IMR-90 (cell line): Measurements from ENCODE around the gene APCDD1. TPM values are rescaled to one million over a fixed set of nuclear protein-coding genes. Genes with fewer than 3 reads are reported as not detected.
"Not testable (repeated sequence)": the region's sequence is repeated elsewhere in the genome, so short reads cannot be mapped to it uniquely, and the experiment has no call there.

Source experiments
- ATAC-seq: fragments of 200-7000 bp; cut with Tn5 transposase; 2 replicates; pipeline ENCODE4 v1.9.1; 2020; ENCODE audit warnings: low read depth, mild to moderate bottlenecking, moderate library complexity
- BruUV-seq: library from RNA; stranded (reverse); fragments of 400-500 nt; replicated peaks from 2 replicates; lab custom pipeline; 2021; lab: Mats Ljungman, UMichigan
- CTCF ChIA-PET: fragments of 300-600 bp; formaldehyde crosslinking; extraction: SDS; loops from one replicate; lab custom pipeline; 2021; ENCODE audit warnings: antibody characterized with exemption; lab: Yijun Ruan, JAX
- POLR2A ChIA-PET: fragments of 300-600 bp; sonication (Branson Sonifier 250); formaldehyde crosslinking; loops from one replicate; lab custom pipeline; 2022; ENCODE audit warnings: antibody characterized with exemption; ENCODE audit not compliant: unreplicated experiment; lab: Charles Lee
- DNase-seq: peaks from one replicate; pipeline ENCODE4 v3.0.0; 2013
- H2AFZ ChIP-seq: replicated peaks from 2 replicates; pipeline ENCODE3; 2013; ENCODE audit warnings: low read length, mild to moderate bottlenecking; ENCODE audit not compliant: poor library complexity
- H2AK5ac ChIP-seq: 2 replicates; pipeline ENCODE4 v1.6.1; 2013; ENCODE audit warnings: low read depth, low read length, inconsistent platforms
- H2AK9ac ChIP-seq: replicated peaks from 2 replicates; pipeline ENCODE3; 2013; ENCODE audit warnings: mild to moderate bottlenecking, low read depth, low read length, moderate library complexity; ENCODE audit not compliant: poor library complexity
- H2BK120ac ChIP-seq: 2 replicates; pipeline ENCODE4 v1.6.1; 2013; ENCODE audit warnings: low read depth, low read length, inconsistent platforms
- H2BK15ac ChIP-seq: 3 replicates; pipeline ENCODE4 v1.6.1; 2013; ENCODE audit warnings: low read depth, low read length, inconsistent platforms
- H2BK20ac ChIP-seq: 2 replicates; pipeline ENCODE4 v1.6.1; 2013; ENCODE audit warnings: low read depth, mild to moderate bottlenecking, inconsistent platforms, low read length, moderate library complexity
- H2BK5ac ChIP-seq: 2 replicates; pipeline ENCODE4 v1.6.1; 2013; ENCODE audit warnings: mild to moderate bottlenecking, low read depth, low read length, inconsistent platforms; ENCODE audit not compliant: poor library complexity, severe bottlenecking
- H3K14ac ChIP-seq: replicated peaks from 2 replicates; pipeline ENCODE4 v1.6.1; 2013; ENCODE audit warnings: low read depth, low read length, inconsistent platforms
- H3K18ac ChIP-seq: 2 replicates; pipeline ENCODE4 v1.6.1; 2013; ENCODE audit warnings: low read depth, low read length, control low read depth
- H3K23ac ChIP-seq: 2 replicates; pipeline ENCODE4 v1.6.1; 2013; ENCODE audit warnings: low read depth, low read length, inconsistent platforms
- H3K27ac ChIP-seq: 2 replicates; pipeline ENCODE4 v1.5.1; 2013; ENCODE audit warnings: mild to moderate bottlenecking, control low read depth, low read length; ENCODE audit not compliant: insufficient read depth
- H3K27me3 ChIP-seq: 2 replicates; pipeline ENCODE4 v1.6.1; 2013; ENCODE audit warnings: low read length; ENCODE audit not compliant: control insufficient read depth, insufficient read depth
- H3K36me3 ChIP-seq: 2 replicates; pipeline ENCODE4 v1.6.1; 2013; ENCODE audit warnings: low read length, mixed read lengths; ENCODE audit not compliant: control insufficient read depth, insufficient read depth
- H3K4ac ChIP-seq: 2 replicates; pipeline ENCODE4 v1.6.1; 2013; ENCODE audit warnings: low read depth, low read length, inconsistent platforms
- H3K4me1 ChIP-seq: 2 replicates; pipeline ENCODE4 v1.6.1; 2013; ENCODE audit warnings: low read length, mixed read lengths; ENCODE audit not compliant: control insufficient read depth, insufficient read depth
- H3K4me2 ChIP-seq: 2 replicates; pipeline ENCODE4 v1.6.1; 2013; ENCODE audit warnings: low read depth, mild to moderate bottlenecking, control low read depth, low read length, moderate library complexity
- H3K4me3 ChIP-seq: 2 replicates; pipeline ENCODE4 v1.5.1; 2013; ENCODE audit warnings: low read depth, mild to moderate bottlenecking, control low read depth, low read length, moderate library complexity; ENCODE audit not compliant: insufficient read depth
- H3K56ac ChIP-seq: 2 replicates; pipeline ENCODE4 v1.6.1; 2013; ENCODE audit warnings: low read length, inconsistent platforms; ENCODE audit not compliant: insufficient read depth; ENCODE audit errors: extremely low read depth
- H3K79me1 ChIP-seq, 2 experiments: 2 replicates each; pipeline ENCODE4 v1.6.1; 2013; ENCODE audit warnings: low read length in 2 of 2, inconsistent platforms in 1 of 2, low read depth in 1 of 2
- H3K9ac ChIP-seq: 2 replicates; pipeline ENCODE4 v1.6.1; 2013; ENCODE audit warnings: low read depth, low read length, control low read depth
- H3K9me1 ChIP-seq: 2 replicates; pipeline ENCODE4 v1.6.1; 2013; ENCODE audit warnings: low read length, inconsistent platforms; ENCODE audit not compliant: insufficient read depth
- H3K9me3 ChIP-seq: 2 replicates; pipeline ENCODE4 v1.6.1; 2013; ENCODE audit warnings: low read length; ENCODE audit not compliant: control insufficient read depth, insufficient read depth
- H4K20me1 ChIP-seq: 2 replicates; pipeline ENCODE4 v1.6.1; 2013; ENCODE audit warnings: low read length, inconsistent platforms; ENCODE audit not compliant: insufficient read depth
- H4K5ac ChIP-seq: 2 replicates; pipeline ENCODE4 v1.6.1; 2013; ENCODE audit warnings: mild to moderate bottlenecking, low read depth, low read length, control low read depth
- H4K8ac ChIP-seq, 2 experiments: 2 replicates each; pipeline ENCODE4 v1.6.1; 2013; ENCODE audit warnings: low read depth in 2 of 2, low read length in 2 of 2, control low read depth in 1 of 2, inconsistent platforms in 1 of 2
- H4K91ac ChIP-seq: 2 replicates; pipeline ENCODE4 v1.6.1; 2013; ENCODE audit warnings: low read depth, low read length, inconsistent platforms; ENCODE audit not compliant: insufficient read depth
- CEBPB ChIP-seq: IDR thresholded peaks from 2 replicates; pipeline ENCODE4 v1.6.1; 2012; ENCODE audit warnings: low read depth, low read length, improper control_type of control experiment
- CHD1 ChIP-seq: IDR thresholded peaks from 2 replicates; pipeline ENCODE4 v1.6.1; 2012; ENCODE audit warnings: low read depth, low read length, improper control_type of control experiment
- FOS ChIP-seq: fragments of 150-350 bp; IDR thresholded peaks from 2 replicates; pipeline ENCODE4 v1.6.1; 2016; ENCODE audit warnings: low read depth, low read length
- MAZ ChIP-seq: IDR thresholded peaks from 2 replicates; pipeline ENCODE4 v1.6.1; 2012; ENCODE audit warnings: low read depth, mild to moderate bottlenecking, low read length, improper control_type of control experiment, moderate library complexity, borderline replicate concordance
- MXI1 ChIP-seq: IDR thresholded peaks from 2 replicates; pipeline ENCODE4 v1.6.1; 2012; ENCODE audit warnings: low read depth, mild to moderate bottlenecking, low read length, moderate library complexity, borderline replicate concordance
- NFE2L2 ChIP-seq: fragments of 150-350 bp; IDR thresholded peaks from 2 replicates; pipeline ENCODE4 v1.6.1; 2016; ENCODE audit warnings: low read depth, mild to moderate bottlenecking, low read length
- POLR2A ChIP-seq: IDR thresholded peaks from 2 replicates; pipeline ENCODE4 v1.6.1; 2012; ENCODE audit warnings: mild to moderate bottlenecking, low read depth, low read length
- RCOR1 ChIP-seq: IDR thresholded peaks from 2 replicates; pipeline ENCODE4 v1.6.1; 2012; ENCODE audit warnings: mild to moderate bottlenecking, low read length, improper control_type of control experiment; ENCODE audit not compliant: insufficient replicate concordance
- WGBS, 2 experiments: methylation state at CpG; one replicate each; pipeline versions ENCODE4 v1.1.5 to v1.1.7; 2013; ENCODE audit warnings: missing lambda C conversion rate in 2 of 2; ENCODE audit not compliant: insufficient read length in 1 of 2; ENCODE audit errors: extremely low coverage in 2 of 2; 5-methylcytosine and 5-hydroxymethylcytosine counted together
- dilution Hi-C: fragments of 300-500 bp; cut with HindIII; formaldehyde crosslinking; loops from one replicate; pipeline ENCODE4 v1.14.3; 2018; ENCODE audit warnings: low sequenced_read_pairs; ENCODE audit not compliant: unreplicated experiment
- in situ Hi-C: fragments of 300-500 bp; cut with MboI; formaldehyde crosslinking; loops from 3 replicates; pipeline ENCODE4 v1.14.3; 2019; ENCODE audit warnings: low sequenced_read_pairs, inconsistent platforms, mixed read lengths
- intact Hi-C: fragments of 100-400 bp; cut with micrococcal nuclease; formaldehyde crosslinking; loops from 2 replicates; pipeline ENCODE4 v1.10.0; 2022
- polyA plus RNA-seq, 3 experiments: library from polyadenylated mRNA; depleted of rRNA; stranded (reverse); fragments of >200 nt; gene quantifications; 2 replicates each; pipeline ENCODE4 v1.2.3, GENCODE V29; 2012; ENCODE audit warnings: low replicate concordance in 1 of 3
- total RNA-seq: library from RNA; depleted of rRNA; stranded (reverse); fragments of >200 nt; gene quantifications from 2 replicates; pipeline ENCODE4 v1.2.3, GENCODE V29; 2012

APCDD1 gene
- total and polyA plus RNA-seq, 2 of the 4 experiments (the other 2 are of a cell fraction), result 1.1 to 2.2 TPM

- TF ChIP-seq POLR2A (no peak), FOS (no peak), RCOR1 (no peak), NFE2L2 (no peak), CEBPB (no peak), CHD1 (no peak), MXI1 (no peak), MAZ (no peak)
- no peaks in the 10 kb centered on the region for H3K4me1 ChIP-seq
- BruUV-seq, result no TSS peak
- no peak overlapping the region for H2BK5ac ChIP-seq
- no peaks in the 10 kb centered on the region for H3K9me1 ChIP-seq
- H4K8ac ChIP-seq, result no peak overlapping the region
- H3K27me3 ChIP-seq, result no peaks in the 10 kb centered on the region; the same call in none of the 2 replicates
- H3K9ac ChIP-seq, result no peak overlapping the region
- no peak overlapping the region for H3K4me2 ChIP-seq
- H3K36me3 ChIP-seq, result no peaks in the 10 kb centered on the region
- H2BK20ac ChIP-seq, result no peak overlapping the region
- H3K4ac ChIP-seq, result no peak overlapping the region
- H2BK120ac ChIP-seq, result no peak overlapping the region
- no peak overlapping the region for H3K14ac ChIP-seq
- no peaks in the 10 kb centered on the region for H3K79me1 ChIP-seq
- H4K91ac ChIP-seq, result no peak overlapping the region
- dilution Hi-C loops, result loop anchor here (25.0 kb wide), 1 partner anchor 517 kb away; no protein-coding TSS in a partner anchor
- ATAC-seq (no peak), DNase-seq (no peak)
- no peaks in the 10 kb centered on the region for H4K20me1 ChIP-seq
- H3K23ac ChIP-seq, result no peak overlapping the region
- no peak overlapping the region for H3K56ac ChIP-seq
- no peak overlapping the region for H3K27ac ChIP-seq
- no peak overlapping the region for H4K5ac ChIP-seq
- H2AK5ac ChIP-seq, result no peak overlapping the region
- WGBS, 2 experiments, result 100% methylated on average over 1 of the region's 1 CpG; no CpG with 5 or more reads in 1 of the 2 experiments
- peaks cover 15% of the 10 kb centered on the region for H3K9me3 ChIP-seq
- H3K4me3 ChIP-seq, result no peak overlapping the region
- no peak overlapping the region for H2AFZ ChIP-seq
- no peak overlapping the region for H3K18ac ChIP-seq
- ChIA-PET POLR2A (no interaction called here), CTCF (interaction anchor here (1.8 kb wide), 1 partner anchor 13 kb away, joined by 3 read pairs; no protein-coding TSS in a partner anchor)
- H2AK9ac ChIP-seq, result no peak overlapping the region
- no peak overlapping the region for H2BK15ac ChIP-seq
- in situ Hi-C loops, result no loop called here
- intact Hi-C loops, result no loop called here
Observed at GRCh38 chr18:10504723-10505122, 50.3 kb downstream of the APCDD1 start.

GRCh38 chr18:10505892-10506291, 51.5 kb downstream of the APCDD1 start:
- H3K14ac ChIP-seq, H3K4me1 ChIP-seq, H3K18ac ChIP-seq, H3K4ac ChIP-seq, H3K4me2 ChIP-seq, H3K56ac ChIP-seq, H3K9ac ChIP-seq, H3K27me3 ChIP-seq, H3K4me3 ChIP-seq, H3K79me1 ChIP-seq, CTCF ChIA-PET, H3K23ac ChIP-seq, H3K36me3 ChIP-seq, H2AK5ac ChIP-seq, H4K91ac ChIP-seq, H2AFZ ChIP-seq, H2BK5ac ChIP-seq, H3K9me1 ChIP-seq, intact Hi-C loops, BruUV-seq, H2BK15ac ChIP-seq, H3K27ac ChIP-seq, H2BK20ac ChIP-seq, H4K5ac ChIP-seq, H2AK9ac ChIP-seq, H4K8ac ChIP-seq, H4K20me1 ChIP-seq, ATAC-seq, POLR2A ChIA-PET, DNase-seq, in situ Hi-C loops, H2BK120ac ChIP-seq: not testable (repeated sequence)
- dilution Hi-C loops, result loop anchor here (25.0 kb wide), 1 partner anchor 519 kb away; no protein-coding TSS in a partner anchor
- peaks cover 15% of the 10 kb centered on the region for H3K9me3 ChIP-seq
- 77% methylated on average over 5 of the region's 19 CpGs; no CpG with 5 or more reads in 1 of the 2 experiments for WGBS, 2 experiments
